SK-N-MC (cell line): ENCODE data around the gene GABRD.

ENCODE experiments used
- EZH2 ChIP-seq: fragments of 200-600 bp; sonication (generic); IDR thresholded peaks from one replicate; pipeline ENCODE4 v1.6.1; 2017; ENCODE audit warnings: antibody characterized with exemption
- POLR2AphosphoS5 ChIP-seq: IDR thresholded peaks from 2 replicates; pipeline ENCODE4 v1.6.1; 2012; ENCODE audit warnings: mild to moderate bottlenecking, low read depth, low read length, borderline replicate concordance

DNA sequence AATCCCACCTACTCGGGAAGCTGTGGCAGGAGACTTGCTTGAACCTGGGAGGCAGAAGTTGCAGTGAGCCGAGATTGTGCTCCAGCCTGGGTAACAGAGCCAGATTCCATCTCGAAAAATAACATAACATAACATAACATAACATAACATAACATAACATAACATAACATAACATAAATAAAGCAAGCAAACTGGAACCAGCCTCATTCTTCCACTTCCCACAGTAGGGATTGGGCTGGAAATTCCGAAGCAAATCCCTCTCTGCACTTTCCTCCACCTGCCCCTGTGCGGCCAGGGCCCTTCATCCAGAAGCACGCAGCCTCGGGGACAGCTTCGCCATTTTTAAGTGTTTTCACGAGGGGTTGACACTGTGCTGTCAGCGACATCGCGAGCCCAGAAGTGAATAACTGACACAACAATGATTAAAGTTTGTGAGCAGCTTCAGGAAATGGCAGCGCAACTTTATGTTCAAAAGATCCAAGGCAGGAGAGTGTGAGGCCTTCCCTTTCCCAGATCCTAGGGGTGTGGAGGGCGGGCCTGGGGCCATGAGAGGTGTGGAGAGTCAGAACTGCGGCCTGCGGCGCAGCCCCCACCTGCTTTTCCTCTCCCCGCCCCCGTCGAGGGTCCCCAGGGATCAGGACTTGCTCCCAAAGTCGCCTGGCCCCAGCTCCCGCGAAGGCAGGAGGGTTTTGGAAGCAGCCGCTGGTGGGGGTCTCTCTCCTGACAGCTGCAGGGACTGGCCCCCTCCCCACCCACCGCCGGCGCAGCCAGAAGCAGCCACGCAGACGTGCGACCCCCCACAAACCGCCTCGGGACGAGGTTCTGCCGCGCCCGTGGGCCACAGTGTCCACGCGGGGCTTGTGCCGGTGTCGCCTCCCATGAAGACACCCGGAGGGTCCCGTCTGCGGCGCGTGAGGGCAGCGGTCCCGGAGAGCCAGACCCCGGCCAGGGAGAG is 651 bp upstream of the GABRD start:
- no peak for TF ChIP-seq EZH2
- TF ChIP-seq POLR2AphosphoS5 = no peak
